ENCODE data around the gene HSD17B12. TPM values are rescaled to one million over a fixed set of nuclear protein-coding genes. Genes with fewer than 3 reads are reported as not detected.
A peak's percentile ranks its signal among the peaks of the same experiment; 100 is the strongest.
"Not testable (repeated sequence)": the region's sequence is repeated elsewhere in the genome, so short reads cannot be mapped to it uniquely, and the experiment has no call there.

HSD17B12 gene
- total RNA-seq = 95.2 TPM

DNA sequence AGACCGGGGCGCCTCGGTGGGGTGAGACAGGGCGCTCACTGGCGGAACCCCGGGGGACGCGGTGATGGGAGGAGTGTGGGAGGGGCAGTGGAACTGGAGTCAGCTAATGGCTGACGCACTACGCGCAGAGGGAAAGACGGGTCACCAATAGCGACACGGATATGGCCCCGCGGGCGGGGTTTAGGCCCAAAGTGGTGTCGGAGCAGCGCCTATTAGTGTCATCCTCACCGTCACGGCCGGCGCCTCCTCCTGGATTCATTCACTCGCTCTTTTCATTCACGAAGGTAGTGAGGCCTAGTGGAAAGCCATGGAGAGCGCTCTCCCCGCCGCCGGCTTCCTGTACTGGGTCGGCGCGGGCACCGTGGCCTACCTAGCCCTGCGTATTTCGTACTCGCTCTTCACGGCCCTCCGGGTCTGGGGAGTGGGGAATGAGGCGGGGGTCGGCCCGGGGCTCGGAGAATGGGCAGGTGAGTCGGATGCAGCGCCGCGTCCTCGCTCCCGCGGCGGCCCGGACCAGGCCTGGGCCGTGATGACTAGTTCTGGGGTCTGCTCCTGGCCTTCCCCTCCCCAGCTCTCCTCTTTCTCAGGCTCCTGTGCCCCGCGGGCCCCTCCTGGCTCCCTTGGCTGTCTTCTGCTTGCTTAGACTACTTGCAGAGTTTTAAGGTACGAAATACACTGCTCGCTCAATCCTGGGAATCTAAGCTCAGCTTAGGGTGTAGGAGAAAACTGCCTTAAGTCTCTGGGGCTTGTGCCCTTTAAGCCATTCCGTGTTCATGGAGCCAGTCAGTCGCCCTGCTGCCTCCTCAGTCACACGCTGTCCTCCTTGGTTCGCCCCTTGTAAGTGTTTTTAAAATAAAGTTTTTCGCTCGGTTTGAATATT is at the start of gene HSD17B12:
Gene HSD17B12 (plus strand): TSS at position 218 of the 880 bp plus-strand sequence. CDS start 90 bp downstream, at position 308.
- peak; percentile 100 for ATAC-seq

DNA sequence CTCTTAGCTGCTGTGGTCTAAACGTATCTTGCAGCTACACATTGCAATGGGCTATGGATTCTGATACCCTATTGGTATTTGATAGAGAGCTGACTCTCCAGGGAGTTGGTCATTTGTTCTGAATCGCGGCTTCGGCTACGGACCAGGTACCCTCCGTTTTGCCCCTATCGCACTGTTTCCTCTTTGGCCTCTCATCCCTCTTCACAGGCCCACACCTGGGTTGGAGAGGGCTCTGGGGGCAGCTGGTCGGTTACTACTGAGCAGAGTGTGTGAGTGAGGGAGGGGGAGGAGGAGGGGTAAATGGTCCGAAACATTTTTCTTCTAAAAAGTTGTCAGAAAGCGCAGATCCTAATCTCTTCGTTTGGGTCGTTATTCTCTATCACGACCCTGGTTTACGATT is 48.8 kb upstream of the HSD17B12 start:
- ATAC-seq = no peak

GRCh38 chr11:43632181-43632580 is 48.4 kb upstream of the HSD17B12 start:
- ATAC-seq = no peak

DNA sequence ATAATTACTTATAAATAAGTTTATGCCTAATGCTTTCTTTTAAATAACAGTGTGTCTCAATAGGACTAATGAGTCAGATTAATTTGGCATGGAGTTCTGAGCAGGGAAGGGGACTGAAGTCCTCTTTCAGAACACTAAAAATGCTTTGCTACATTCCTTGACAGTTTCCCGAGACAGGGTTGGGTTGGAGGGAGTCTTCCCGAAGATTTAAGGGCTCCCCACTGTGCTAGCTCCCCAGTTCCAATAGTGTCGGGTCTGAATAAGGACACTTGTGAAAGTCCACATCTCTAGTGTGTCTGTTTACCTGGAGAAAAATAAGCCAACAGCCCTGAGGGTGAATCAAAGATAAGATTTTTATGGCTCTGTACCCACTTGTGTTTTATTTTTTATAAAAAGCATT is 41.8 kb upstream of the HSD17B12 start:
- no peak for ATAC-seq

- ATAC-seq = no peak
These were observed 41.3 kb upstream of the HSD17B12 start for GRCh38 chr11:43639224-43639623.

GRCh38 chr11:43639920-43640319 is 40.6 kb upstream of the HSD17B12 start:
- ATAC-seq = no peak

DNA sequence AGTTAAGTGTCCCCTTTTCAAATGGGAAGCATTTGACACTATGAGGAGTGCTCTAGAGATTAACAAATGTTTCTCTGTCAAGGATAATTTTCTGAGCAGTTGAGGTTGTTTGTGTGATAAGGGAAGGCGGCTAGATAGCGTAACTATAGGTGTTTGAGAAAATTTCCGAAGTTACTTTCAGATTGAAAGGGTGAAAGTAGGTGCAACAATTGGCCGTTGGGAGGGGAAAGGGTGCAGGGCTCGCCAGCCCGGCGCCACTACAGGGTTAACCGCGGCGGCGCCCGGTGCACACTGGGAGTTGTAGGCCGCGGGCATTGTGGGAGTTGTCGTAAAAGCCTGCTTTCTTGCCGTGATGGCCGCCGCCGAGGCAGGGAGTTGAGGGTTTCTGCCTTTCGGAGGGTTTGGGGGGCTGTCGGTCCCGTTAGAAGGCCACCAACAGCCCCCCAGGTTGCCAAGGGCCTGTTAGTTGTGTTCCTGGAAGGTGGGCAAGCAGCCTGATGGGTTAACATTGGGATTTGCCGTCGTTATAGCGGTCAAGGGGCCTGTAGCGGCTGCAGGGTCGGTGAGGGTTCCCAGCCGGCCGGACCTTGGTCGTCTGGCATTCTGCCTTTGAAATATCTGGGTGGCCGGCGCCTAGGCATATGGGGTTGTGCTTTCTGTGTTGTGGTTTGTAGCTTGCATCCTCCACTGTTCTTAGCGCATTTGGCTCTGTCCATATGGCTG is 36.5 kb upstream of the HSD17B12 start:
- ATAC-seq = peak; percentile 100

DNA sequence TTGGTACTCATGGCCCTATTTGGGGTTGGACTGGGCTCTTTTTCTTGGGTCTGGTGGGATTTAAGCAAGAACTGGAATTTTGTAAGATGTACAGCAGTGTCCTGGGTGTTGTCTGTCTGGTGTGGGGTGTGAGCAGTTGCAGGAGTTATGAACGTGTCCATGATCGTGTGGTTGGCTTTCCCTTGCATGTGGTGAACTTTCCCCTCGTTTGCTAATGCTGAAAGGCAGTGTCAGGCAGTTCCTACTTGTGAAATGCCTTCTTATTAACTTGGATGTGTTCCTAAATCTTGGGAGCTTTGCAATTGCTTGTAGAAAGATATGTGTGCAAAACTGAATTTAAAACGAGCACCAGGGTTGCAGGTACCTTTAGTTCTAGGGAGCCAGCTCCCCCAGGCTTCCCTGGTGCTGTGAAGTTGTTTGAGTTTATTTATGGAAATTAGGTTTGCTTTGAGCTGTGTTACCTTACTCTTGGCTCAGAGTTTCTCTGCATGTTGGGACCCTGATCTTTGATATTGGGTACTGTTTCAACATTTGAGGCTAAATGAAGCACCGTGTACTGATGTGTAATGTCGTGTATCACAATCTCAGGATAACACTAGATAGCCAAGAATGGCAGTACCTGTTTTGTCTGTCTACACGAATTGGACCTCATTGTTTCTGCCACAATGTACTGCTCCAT is 35.8 kb upstream of the HSD17B12 start:
- peak; percentile 33 for ATAC-seq

DNA sequence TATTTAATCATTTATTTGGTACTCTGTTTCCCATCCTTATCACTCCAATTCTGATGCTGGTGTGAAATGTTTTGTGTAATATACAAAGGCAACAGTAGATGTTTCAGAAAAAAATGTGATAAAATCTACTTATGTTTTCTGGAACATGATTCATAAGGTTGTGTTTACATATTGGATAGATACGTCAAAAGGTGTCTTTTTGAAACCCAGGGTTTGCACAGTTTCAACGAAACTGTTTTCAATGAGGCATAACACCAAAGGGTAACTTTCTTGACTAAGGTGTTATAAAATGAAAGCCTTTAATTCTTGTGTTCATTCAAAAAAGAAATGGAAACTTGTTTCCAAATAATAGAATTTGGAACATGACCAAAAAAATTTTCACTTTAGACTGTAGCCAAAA is 33.8 kb upstream of the HSD17B12 start:
- no peak for ATAC-seq

DNA sequence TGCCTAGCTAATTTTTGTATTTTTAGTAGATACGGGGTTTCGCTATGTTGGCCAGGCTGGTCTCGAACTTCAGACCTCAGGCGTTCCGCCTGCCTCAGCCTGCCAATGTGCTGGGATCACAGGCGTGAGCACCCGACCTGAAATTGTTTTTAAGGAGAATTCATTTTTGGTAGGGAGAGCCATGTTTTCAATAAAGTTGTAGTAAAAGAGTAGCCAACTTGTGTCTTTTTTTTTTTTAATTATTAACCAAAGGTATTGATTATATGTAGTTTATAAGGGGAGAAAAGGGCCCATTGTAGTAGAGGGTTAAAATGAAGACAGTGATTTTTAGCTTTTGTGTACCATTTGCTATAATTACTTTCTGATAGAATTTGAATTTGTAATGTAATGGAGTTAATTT is 31.6 kb upstream of the HSD17B12 start:
- no peak for ATAC-seq

GRCh38 chr11:43649501-43649900 is 31.0 kb upstream of the HSD17B12 start:
- ATAC-seq = no peak

DNA sequence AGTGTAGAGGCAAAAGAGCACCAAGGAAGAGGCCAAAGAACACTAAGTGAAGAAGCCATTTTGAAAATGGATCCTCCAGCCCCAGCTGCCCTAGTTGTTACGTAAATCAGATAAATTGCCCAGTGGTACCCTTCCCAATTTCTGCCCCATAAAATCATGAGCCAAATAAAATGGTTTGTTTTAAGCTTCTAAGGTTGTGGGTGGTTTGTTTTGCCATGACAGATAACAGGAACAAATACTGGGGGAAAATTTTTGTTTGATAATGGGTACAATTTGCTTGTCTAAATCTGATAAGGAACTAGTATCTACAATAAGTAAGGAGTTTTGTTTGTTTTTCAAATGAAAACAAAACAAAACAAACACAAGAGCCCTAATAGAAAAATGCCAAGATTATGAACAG is 30.6 kb upstream of the HSD17B12 start:
- no peak for ATAC-seq

GRCh38 chr11:43663018-43663417 is 17.5 kb upstream of the HSD17B12 start:
- ATAC-seq = not testable (repeated sequence)

GRCh38 chr11:43664295-43664694 is 16.2 kb upstream of the HSD17B12 start:
- ATAC-seq = no peak

GRCh38 chr11:43671284-43671683 is 9.3 kb upstream of the HSD17B12 start:
- ATAC-seq = not testable (repeated sequence)

DNA sequence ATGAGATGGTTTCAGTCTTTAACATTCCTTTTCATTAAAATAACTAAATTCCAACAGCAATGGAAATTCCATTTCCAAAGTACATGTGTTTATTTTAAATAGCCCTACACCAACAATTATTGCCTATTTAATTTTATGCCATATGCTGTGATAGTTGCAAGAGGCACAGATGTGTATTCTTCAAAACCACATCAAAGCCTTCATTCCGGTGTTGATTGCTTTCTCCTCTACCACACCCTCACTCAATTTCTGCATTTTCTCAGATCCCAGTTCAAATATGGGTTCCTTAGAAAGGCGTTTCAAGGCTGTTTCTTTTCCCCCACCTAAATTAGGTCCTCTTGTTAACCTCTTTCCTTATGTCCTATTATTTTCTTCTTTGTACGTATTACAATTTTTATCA is 6.0 kb upstream of the HSD17B12 start:
- no peak for ATAC-seq

DNA sequence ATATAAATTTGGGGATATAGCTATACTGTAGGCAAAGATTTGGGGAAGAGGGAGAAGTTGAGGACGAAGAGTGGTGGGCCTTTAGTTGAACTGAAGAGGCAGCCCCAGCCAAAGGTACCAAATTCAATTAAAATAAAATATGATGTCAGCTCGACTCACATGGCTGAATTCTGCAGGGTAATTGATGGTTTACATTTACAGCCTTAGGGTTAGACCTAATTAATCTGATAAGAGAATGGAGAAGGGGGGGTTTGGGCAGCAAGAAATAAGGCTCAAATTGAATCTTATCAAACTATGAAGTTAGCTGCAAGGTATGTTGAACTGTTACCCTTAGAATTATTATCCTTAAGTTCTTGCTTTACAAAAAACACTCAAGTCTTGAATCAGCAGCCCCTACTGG is 3.6 kb upstream of the HSD17B12 start:
- no peak for ATAC-seq

DNA sequence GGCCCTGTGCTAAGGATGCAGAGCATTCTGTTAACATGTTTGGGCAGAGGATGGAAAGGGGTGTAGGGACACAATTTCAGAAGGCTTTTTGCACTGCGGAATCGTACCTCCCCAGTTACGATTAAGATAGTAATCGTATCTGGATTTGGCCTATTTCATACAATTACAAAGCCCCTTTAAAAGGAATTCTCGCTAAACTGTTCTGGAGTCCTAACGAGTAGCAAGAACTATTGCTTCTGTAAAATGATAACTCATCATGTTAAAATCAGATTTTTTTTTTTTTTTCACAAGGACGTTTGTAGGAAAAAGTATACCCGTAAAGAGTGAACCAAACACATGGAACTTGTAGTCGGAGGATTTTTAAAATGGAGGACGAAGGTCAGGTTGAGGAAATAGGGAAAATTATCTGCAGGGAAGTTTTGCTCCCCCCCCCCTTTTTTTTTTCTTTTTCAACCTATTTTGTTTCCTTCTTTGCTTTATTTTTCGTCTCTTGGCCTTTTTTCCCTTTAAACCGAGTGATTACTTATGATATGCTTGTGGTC is 934 bp downstream of the HSD17B12 start:
- ATAC-seq = no peak

- ATAC-seq = not testable (repeated sequence)
These were observed 1.5 kb downstream of the HSD17B12 start for GRCh38 chr11:43682081-43682480.

- ATAC-seq = no peak
These were observed 4.9 kb downstream of the HSD17B12 start for GRCh38 chr11:43685440-43685839.

GRCh38 chr11:43686207-43686606 is 5.7 kb downstream of the HSD17B12 start:
- ATAC-seq = no peak

DNA sequence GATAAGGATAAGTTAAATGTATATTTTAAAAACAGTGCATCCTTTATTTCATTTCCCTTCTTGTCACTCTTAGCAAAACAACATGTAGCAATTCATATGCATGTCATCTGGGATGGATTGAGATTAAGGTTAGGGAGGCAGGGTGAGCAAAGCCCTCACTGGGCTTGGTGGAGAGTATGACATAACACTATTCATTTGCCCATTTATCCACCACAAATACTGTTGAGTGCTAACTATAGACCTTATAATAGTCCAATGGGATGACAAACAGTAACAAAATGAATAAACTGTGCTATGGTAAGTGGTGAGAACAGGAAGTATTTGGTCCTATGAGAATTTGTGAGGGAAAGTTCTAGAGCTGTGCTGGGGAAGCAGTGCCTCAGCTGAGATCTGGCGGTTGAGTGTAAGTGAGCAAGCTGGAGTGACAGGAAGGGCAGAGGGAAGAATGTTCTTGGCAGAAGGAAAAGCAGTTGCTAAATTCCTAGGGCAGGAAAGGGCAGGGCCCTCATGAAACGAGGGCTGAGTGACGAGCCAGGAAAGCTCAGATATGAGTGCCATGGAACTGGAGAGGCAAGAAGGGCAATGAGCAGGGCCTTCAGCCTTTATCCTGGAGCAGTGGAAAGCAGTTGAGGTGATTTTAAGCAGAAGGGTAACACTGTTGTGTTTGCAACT is 6.7 kb downstream of the HSD17B12 start:
- peak; percentile 93 for ATAC-seq

Data from esophagus mucosa (tissue), 1 donor.